Measurements from ENCODE around the gene SCO2. TPM values are rescaled to one million over a fixed set of nuclear protein-coding genes. Genes with fewer than 3 reads are reported as not detected.

Gene SCO2
- total and polyA plus RNA-seq, 12 donors, result 0.57 to 2.8 (median 1.1) TPM; not detected in 7

GRCh38 chr22:50508897-50509296 lies 16.5 kb downstream of the SCO2 start:
- 11 to 14% methylated on average over 3 of the region's 3 CpGs for WGBS, 2 donors
- Histone ChIP-seq H3K4me1 (peaks cover 13 to 33% (median 27%) of the 10 kb centered on the region in 9 donors), H3K9me3 (no peaks in the 10 kb centered on the region), H3K4me3 (peak overlapping the region in 9 of 10 donors; percentile 54 to 90 (median 77)), H3K27me3 (no peaks in the 10 kb centered on the region), H3K27ac (peak overlapping the region in 8 of 10 donors; percentile 81 to 96 (median 91)), H3K36me3 (peaks cover 3 to 38% (median 16%) of the 10 kb centered on the region in 9 donors)
- TF ChIP-seq CTCF (IDR thresholded peaks at IDR 0.05), result no peak
- intact Hi-C loops (cut with DNase I), result loop anchor here in 6 of 10 donors (1.0 to 10.0 kb wide), 3 partner anchors 16 to 264 kb away; partner anchors contain the start of genes SCO2 (in 5 of the 6) and TUBGCP6 (in 4 of the 6)
- no peak for ATAC-seq
- no peak for DNase-seq

DNA sequence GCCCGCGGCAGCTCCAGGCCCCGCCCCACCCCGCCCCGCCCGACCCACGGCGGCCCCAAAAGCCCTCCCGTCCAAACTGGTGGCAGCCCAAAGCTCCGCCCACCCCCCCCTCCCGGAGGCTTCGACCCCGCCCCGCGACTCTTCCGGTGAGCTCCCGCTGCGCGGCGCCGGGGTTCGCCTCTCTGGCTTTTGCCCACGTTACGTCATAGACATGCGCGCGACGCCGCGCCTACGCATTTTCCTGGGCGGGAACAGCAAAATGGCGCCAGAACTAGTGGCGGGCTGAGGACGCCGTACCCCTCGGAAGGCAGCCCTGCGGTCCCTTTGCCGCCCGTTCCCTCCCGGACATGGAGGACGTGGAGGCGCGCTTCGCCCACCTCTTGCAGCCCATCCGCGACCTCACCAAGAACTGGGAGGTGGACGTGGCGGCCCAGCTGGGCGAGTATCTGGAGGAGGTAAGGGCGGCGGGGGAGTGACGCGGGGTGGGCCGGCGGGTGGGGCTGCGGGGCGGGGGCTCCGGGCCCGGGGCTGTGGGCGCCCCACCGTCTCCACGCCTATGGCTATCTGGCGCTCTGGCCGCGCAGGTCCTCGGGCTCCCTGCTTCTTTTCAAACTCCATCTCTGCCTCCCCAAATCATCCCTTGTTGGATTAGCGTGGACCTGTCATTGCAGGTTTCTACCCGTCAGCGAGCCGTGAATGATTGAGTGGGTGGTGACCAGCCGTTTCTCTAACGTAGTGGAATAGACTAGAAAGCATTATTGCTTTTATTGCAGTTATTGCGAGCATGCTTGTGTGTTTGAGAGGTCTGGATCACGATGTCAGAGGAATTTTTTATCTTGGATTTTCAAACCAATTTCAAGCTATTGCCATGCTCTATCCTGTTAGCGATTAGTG lies 17.2 kb downstream of the SCO2 start, which contains the start of gene NCAPH2:
Gene NCAPH2 (plus strand): TSS at position 234 of the 894 bp plus-strand sequence. CDS start 114 bp downstream, at position 348.
- Histone ChIP-seq H3K4me3 (peak within 1 kb of the TSS; percentile 75 to 100 (median 94)), H3K9me3 (no peaks in the 10 kb centered on the region), H3K27ac (peak within 1 kb of the TSS; percentile 64 to 97 (median 94)), H3K4me1 (peaks cover 13 to 33% (median 27%) of the 10 kb centered on the region in 9 donors), H3K36me3 (peaks cover 3 to 43% (median 19%) of the 10 kb centered on the region in 9 donors), H3K27me3 (no peaks in the 10 kb centered on the region)
- intact Hi-C loops (cut with DNase I), result loop anchor here in 6 of 10 donors (1.0 to 10.0 kb wide), 5 partner anchors 17 to 263 kb away; partner anchors contain the start of genes SCO2 (in 5 of the 6), TUBGCP6 (in 4 of the 6) and SBF1 (in 3 of the 6)
- ATAC-seq, result peak; percentile 74 to 88 (median 84)
- peak; percentile 95 to 97 for DNase-seq
- peak in 1 of 9 donors; percentile 10 for TF ChIP-seq CTCF (IDR thresholded peaks at IDR 0.05)
- WGBS, 2 donors, result 0 to 1% methylated on average over 56 to 76 of the region's 76 CpGs

DNA sequence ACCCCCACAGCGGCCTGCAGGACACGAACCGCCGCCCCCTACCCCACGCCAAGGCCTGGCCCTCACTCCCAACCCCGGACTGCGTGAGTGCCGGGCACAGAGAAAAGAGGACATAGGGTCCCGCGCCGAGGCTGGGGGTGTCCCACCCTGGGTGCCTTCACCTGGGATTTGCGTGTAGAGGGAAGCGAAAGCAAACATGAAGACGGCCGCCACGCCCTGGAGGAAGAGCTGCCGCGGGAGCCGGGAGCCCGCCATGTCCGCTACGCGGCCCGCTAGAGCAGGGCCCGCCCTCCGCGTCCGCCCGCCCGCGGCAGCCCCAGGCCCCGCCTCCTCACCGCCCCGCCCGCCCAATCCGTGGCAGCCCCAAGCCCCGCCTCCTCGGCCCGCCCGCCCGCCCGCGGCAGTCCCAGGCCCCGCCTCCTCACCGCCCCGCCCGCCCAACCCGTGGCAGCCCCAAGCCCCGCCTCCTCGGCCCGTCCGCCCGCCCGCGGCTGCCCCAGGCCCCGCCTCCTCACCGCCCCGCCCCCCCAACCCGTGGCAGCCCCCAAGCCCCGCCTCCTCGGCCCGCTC lies 17.9 kb downstream of the SCO2 start, which contains the start of gene LMF2:
Gene LMF2 (minus strand): TSS at position 282 of the 570 bp plus-strand sequence. CDS start 27 bp downstream, at position 255.
- Histone ChIP-seq H3K36me3 (peaks cover 3 to 48% (median 23%) of the 10 kb centered on the region in 9 donors), H3K4me1 (peaks cover 13 to 33% (median 27%) of the 10 kb centered on the region in 9 donors), H3K27me3 (no peaks in the 10 kb centered on the region), H3K9me3 (no peaks in the 10 kb centered on the region), H3K27ac (peak within 1 kb of the TSS; percentile 64 to 97 (median 94)), H3K4me3 (peak within 1 kb of the TSS; percentile 75 to 100 (median 94))
- DNase-seq (peak; percentile 90 to 94), ATAC-seq (peak; percentile 81 to 89 (median 86))
- peak in 3 of 9 donors; percentile 17 to 29 (median 28) for TF ChIP-seq CTCF (IDR thresholded peaks at IDR 0.05)
- intact Hi-C loops (cut with DNase I), result loop anchor here in 5 of 10 donors (1.0 to 10.0 kb wide), 3 partner anchors 32 to 263 kb away; partner anchors contain the start of genes TUBGCP6 (in 4 of the 5) and SBF1 (in 3 of the 5)
- 0 to 1% methylated on average over 25 to 47 of the region's 62 CpGs for WGBS, 2 donors
